CD4-positive, alpha-beta T cell (primary cell): Measurements from ENCODE around the gene TSHZ2. TPM values are rescaled to one million over a fixed set of nuclear protein-coding genes. Genes with fewer than 3 reads are reported as not detected.

Experiments
- ATAC-seq: fragments of 200-7000 bp; cut with Tn5 transposase; one replicate; pipeline ENCODE4 v1.10.0; 2022; ENCODE audit warnings: mild to moderate bottlenecking; ENCODE audit not compliant: poor library complexity
- CTCF ChIA-PET: fragments of 350-600 bp; sonication (Branson Sonifier 250); formaldehyde crosslinking; loops from one replicate; lab custom pipeline; 2021; ENCODE audit warnings: antibody characterized with exemption, inconsistent platforms; lab: Charles Lee
- POLR2A ChIA-PET: fragments of 350-600 bp; sonication (Branson Sonifier 250); formaldehyde crosslinking; loops from one replicate; lab custom pipeline; 2021; ENCODE audit warnings: antibody characterized with exemption, inconsistent platforms; lab: Charles Lee
- DNase-seq, 14 experiments: peaks; one replicate each; pipeline ENCODE4 v3.0.0-alpha.2; 2013 to 2020; ENCODE audit warnings: mixed read lengths in 2 of 14
- H3K27ac ChIP-seq, 2 donors: one replicate each; pipeline versions ENCODE4 v1.5.1 to v1.7.0; 2013; ENCODE audit warnings: low read length in 2 of 2, low read depth in 1 of 2, mild to moderate bottlenecking in 1 of 2
- H3K27me3 ChIP-seq, 2 experiments: 1 replicate in 1 of 2; 2 replicates in 1 of 2; pipeline versions ENCODE4 v1.6.1 to v1.7.0; 2013; ENCODE audit warnings: low read length in 2 of 2, control low read depth in 1 of 2, mild to moderate bottlenecking in 1 of 2, moderate library complexity in 1 of 2; ENCODE audit not compliant: insufficient read depth in 2 of 2, control insufficient read depth in 1 of 2
- H3K36me3 ChIP-seq: one replicate; pipeline ENCODE4 v1.6.1; 2013; ENCODE audit warnings: low read length, control low read depth; ENCODE audit not compliant: insufficient read depth
- H3K4me1 ChIP-seq: one replicate; pipeline ENCODE4 v1.6.1; 2013; ENCODE audit warnings: low read length, control low read depth; ENCODE audit not compliant: insufficient read depth
- H3K4me3 ChIP-seq: one replicate; pipeline ENCODE4 v1.5.1; 2013; ENCODE audit warnings: mild to moderate bottlenecking, low read length, moderate library complexity
- H3K9me3 ChIP-seq, 2 experiments: 1 replicate in 1 of 2; 2 replicates in 1 of 2; pipeline versions ENCODE4 v1.6.1 to v1.7.0; 2013; ENCODE audit warnings: low read length in 2 of 2, mild to moderate bottlenecking in 2 of 2, control low read depth in 1 of 2, moderate library complexity in 1 of 2; ENCODE audit not compliant: control insufficient read depth in 1 of 2, insufficient read depth in 1 of 2
- H3K27ac Mint-ChIP-seq: one replicate; pipeline ENCODE4 v1.8.0; 2020; ENCODE audit warnings: mixed read lengths
- H3K27me3 Mint-ChIP-seq: one replicate; pipeline ENCODE4 v1.8.0; 2021; ENCODE audit warnings: mixed read lengths
- H3K36me3 Mint-ChIP-seq: one replicate; pipeline ENCODE4 v1.8.0; 2021; ENCODE audit warnings: low read depth, mixed read lengths
- H3K4me1 Mint-ChIP-seq: one replicate; pipeline ENCODE4 v1.8.0; 2021; ENCODE audit warnings: low read depth, mixed read lengths
- H3K4me3 Mint-ChIP-seq: one replicate; pipeline ENCODE4 v1.8.0; 2020; ENCODE audit warnings: mild to moderate bottlenecking, mixed read lengths
- H3K9me3 Mint-ChIP-seq: one replicate; pipeline ENCODE4 v1.8.0; 2020; ENCODE audit warnings: mixed read lengths
- CTCF ChIP-seq: fragments of 200-600 bp; IDR thresholded peaks from one replicate; pipeline ENCODE4 v1.8.0; 2022; ENCODE audit warnings: antibody characterized with exemption, mild to moderate bottlenecking
- intact Hi-C, 2 experiments: fragments of 100-400 bp; cut with DNase I in 1 of 2; cut with micrococcal nuclease in 1 of 2; formaldehyde crosslinking; loops; one replicate each; pipeline versions ENCODE4 v1.15.1 to v1.9.0; 2023 to 2025; cut with DNase I, micrococcal nuclease
- total RNA-seq, 174 experiments: library from RNA in 2 of 174; stranded (reverse) in 2 of 174; gene quantifications; one replicate each; pipeline ENCODE4 v1.2.3 and lab custom pipeline; 2021 to 2026

TSHZ2 gene
- total RNA-seq, 2 experiments from 2014 or later = 26.1 to 27.4 TPM

GRCh38 chr20:53491462-53491861, 519.3 kb downstream of the TSHZ2 start:
- Mint-ChIP-seq H3K36me3 (peaks cover 16% of the 10 kb centered on the region), H3K27ac (no peak overlapping the region), H3K9me3 (no peaks in the 10 kb centered on the region), H3K4me3 (no peak overlapping the region), H3K27me3 (no peaks in the 10 kb centered on the region), H3K4me1 (no peaks in the 10 kb centered on the region)
- TF ChIP-seq CTCF = no peak
- no peak for DNase-seq
- intact Hi-C loops = no loop called here
- no peaks in the 10 kb centered on the region for H3K27me3 ChIP-seq
- H3K4me3 ChIP-seq = no peak overlapping the region
- H3K4me1 ChIP-seq = no peaks in the 10 kb centered on the region
- ChIA-PET CTCF (no interaction called here), POLR2A (interaction anchor here (0.6 kb wide), 1 partner anchor 1371 kb away, joined by 3 read pairs; no protein-coding TSS in a partner anchor)
- no peaks in the 10 kb centered on the region for H3K36me3 ChIP-seq
- no peaks in the 10 kb centered on the region for H3K9me3 ChIP-seq
- no peak overlapping the region for H3K27ac ChIP-seq
- ATAC-seq = no peak

- H3K36me3 Mint-ChIP-seq = peaks cover 11% of the 10 kb centered on the region
- POLR2A ChIA-PET = no interaction called here
- H3K27me3 ChIP-seq = no peaks in the 10 kb centered on the region
- H3K27me3 Mint-ChIP-seq = no peaks in the 10 kb centered on the region
- intact Hi-C loops = no loop called here
- no peak overlapping the region for H3K4me3 Mint-ChIP-seq
- no peaks in the 10 kb centered on the region for H3K9me3 ChIP-seq
- no peak overlapping the region for H3K4me3 ChIP-seq
- no peak overlapping the region for H3K27ac Mint-ChIP-seq
- no peak for DNase-seq
- no peak for TF ChIP-seq CTCF
- no peaks in the 10 kb centered on the region for H3K9me3 Mint-ChIP-seq
- H3K4me1 Mint-ChIP-seq = no peaks in the 10 kb centered on the region
- no peaks in the 10 kb centered on the region for H3K36me3 ChIP-seq
- ATAC-seq = no peak
- no peaks in the 10 kb centered on the region for H3K4me1 ChIP-seq
- H3K27ac ChIP-seq = no peak overlapping the region
- CTCF ChIA-PET = no interaction called here
These were observed 520.1 kb downstream of the TSHZ2 start for GRCh38 chr20:53492212-53492611.

GRCh38 chr20:53493311-53493857, 521.2 kb downstream of the TSHZ2 start:
- Mint-ChIP-seq H3K4me3 (no peak overlapping the region), H3K36me3 (peaks cover 9% of the 10 kb centered on the region)
- CTCF ChIA-PET = no interaction called here

More at GRCh38 chr20:53493311-53493857, 521.2 kb downstream of the TSHZ2 start:
- no peak overlapping the region for H3K27ac ChIP-seq
- Mint-ChIP-seq H3K9me3 (no peaks in the 10 kb centered on the region), H3K27me3 (peaks cover 5% of the 10 kb centered on the region), H3K27ac (no peak overlapping the region), H3K4me1 (no peaks in the 10 kb centered on the region)
- ATAC-seq = no peak
- H3K4me3 ChIP-seq = no peak overlapping the region
- TF ChIP-seq CTCF = no peak
- no peaks in the 10 kb centered on the region for H3K36me3 ChIP-seq
- no peaks in the 10 kb centered on the region for H3K9me3 ChIP-seq
- DNase-seq = no peak
- POLR2A ChIA-PET = no interaction called here
- H3K4me1 ChIP-seq = no peaks in the 10 kb centered on the region
- no peaks in the 10 kb centered on the region for H3K27me3 ChIP-seq
- intact Hi-C loops = no loop called here
